RWPE2 (cell line): ENCODE data around the gene PDE4B.

Experiments used
- ATAC-seq: fragments of 200-7000 bp; cut with Tn5 transposase; 3 replicates; pipeline ENCODE4 v1.9.1; 2021; ENCODE audit warnings: low read depth
- DNase-seq: peaks from one replicate; pipeline ENCODE4 v3.0.0-alpha.2; 2020; ENCODE audit warnings: low spot score
- H3K27ac ChIP-seq: fragments of 450-650 bp; 2 replicates; pipeline ENCODE4 v1.5.1; 2017; ENCODE audit warnings: mild to moderate bottlenecking; ENCODE audit not compliant: poor library complexity, severe bottlenecking
- H3K27me3 ChIP-seq: fragments of 250-450 bp; sonication (Bioruptor Pico); 2 replicates; pipeline ENCODE4 v1.5.1; 2021; ENCODE audit warnings: mild to moderate bottlenecking, moderate library complexity; ENCODE audit not compliant: insufficient read depth, poor library complexity, severe bottlenecking
- H3K36me3 ChIP-seq: fragments of 250-450 bp; sonication (Bioruptor Pico); 2 replicates; pipeline ENCODE4 v1.5.1; 2020; ENCODE audit warnings: low read depth, mild to moderate bottlenecking, moderate library complexity
- H3K4me1 ChIP-seq: fragments of 250-450 bp; sonication (Bioruptor Pico); 2 replicates; pipeline ENCODE4 v1.5.1; 2021; ENCODE audit warnings: mild to moderate bottlenecking, moderate library complexity; ENCODE audit not compliant: insufficient read depth, poor library complexity, severe bottlenecking
- H3K4me3 ChIP-seq: fragments of 250-450 bp; sonication (Bioruptor Pico); 2 replicates; pipeline ENCODE4 v1.5.1; 2021; ENCODE audit warnings: mild to moderate bottlenecking, moderate library complexity; ENCODE audit not compliant: severe bottlenecking
- H3K9me3 ChIP-seq: fragments of 250-450 bp; sonication (Bioruptor Pico); 2 replicates; pipeline ENCODE4 v1.5.1; 2021; ENCODE audit warnings: mild to moderate bottlenecking, moderate library complexity; ENCODE audit not compliant: severe bottlenecking
- CTCF ChIP-seq: fragments of 450-650 bp; IDR thresholded peaks from one replicate; pipeline ENCODE4 v1.5.1; 2017; ENCODE audit warnings: mild to moderate bottlenecking, moderate library complexity; ENCODE audit not compliant: poor library complexity, severe bottlenecking

PDE4B gene

GRCh38 chr1:66237722-66238479 lies 445.2 kb downstream of the PDE4B start:
- no peak overlapping the region for H3K27ac ChIP-seq
- ATAC-seq (no peak), DNase-seq (no peak)
- no peaks in the 10 kb centered on the region for H3K9me3 ChIP-seq
- no peak overlapping the region for H3K4me3 ChIP-seq
- no peaks in the 10 kb centered on the region for H3K36me3 ChIP-seq
- peaks cover 6% of the 10 kb centered on the region for H3K27me3 ChIP-seq
- no peaks in the 10 kb centered on the region for H3K4me1 ChIP-seq
- no peak for TF ChIP-seq CTCF

GRCh38 chr1:66239834-66240233 lies 447.1 kb downstream of the PDE4B start:
- no peak for ATAC-seq

GRCh38 chr1:66240491-66241484 lies 448.1 kb downstream of the PDE4B start:
- H3K4me1 ChIP-seq, result peaks cover 6% of the 10 kb centered on the region
- no peak for ATAC-seq
- no peak for TF ChIP-seq CTCF
- H3K9me3 ChIP-seq, result no peaks in the 10 kb centered on the region
- peaks cover 6% of the 10 kb centered on the region for H3K27me3 ChIP-seq
- H3K27ac ChIP-seq, result no peak overlapping the region
- H3K36me3 ChIP-seq, result no peaks in the 10 kb centered on the region
- DNase-seq, result no peak
- no peak overlapping the region for H3K4me3 ChIP-seq

More at GRCh38 chr1:66239834-66240233, 447.1 kb downstream of the PDE4B start:
- H3K4me3 ChIP-seq, result no peak overlapping the region
- H3K27ac ChIP-seq, result no peak overlapping the region
- H3K4me1 ChIP-seq, result peaks cover 6% of the 10 kb centered on the region
- no peaks in the 10 kb centered on the region for H3K9me3 ChIP-seq
- no peaks in the 10 kb centered on the region for H3K36me3 ChIP-seq
- peaks cover 6% of the 10 kb centered on the region for H3K27me3 ChIP-seq
- DNase-seq, result no peak
- no peak for TF ChIP-seq CTCF

GRCh38 chr1:66242646-66243547 lies 450.2 kb downstream of the PDE4B start:
- peak; percentile 99 for TF ChIP-seq CTCF
- ATAC-seq, result peak; percentile 95
- H3K9me3 ChIP-seq, result no peaks in the 10 kb centered on the region
- H3K4me3 ChIP-seq, result no peak overlapping the region
- no peaks in the 10 kb centered on the region for H3K27me3 ChIP-seq
- no peak overlapping the region for H3K27ac ChIP-seq
- peak; percentile 75 for DNase-seq
- peaks cover 6% of the 10 kb centered on the region for H3K4me1 ChIP-seq
- no peaks in the 10 kb centered on the region for H3K36me3 ChIP-seq
